DND-41 (cell line): ENCODE results near the gene PPARGC1A.

ENCODE experiments used
- EZH2 ChIP-seq: IDR thresholded peaks from 3 replicates; pipeline ENCODE4 v1.6.1; 2012; ENCODE audit warnings: borderline replicate concordance, low read depth, mild to moderate bottlenecking, moderate library complexity, low read length, inconsistent platforms; ENCODE audit not compliant: severe bottlenecking
- TF ChIP-seq, protein P1 (sequence below): IDR thresholded peaks from 2 replicates; pipeline ENCODE4 v1.5.1; 2012; ENCODE audit warnings: borderline replicate concordance, low read length, moderate library complexity, mild to moderate bottlenecking; ENCODE audit not compliant: poor library complexity, severe bottlenecking; ENCODE audit errors: extremely low read depth

DNA sequence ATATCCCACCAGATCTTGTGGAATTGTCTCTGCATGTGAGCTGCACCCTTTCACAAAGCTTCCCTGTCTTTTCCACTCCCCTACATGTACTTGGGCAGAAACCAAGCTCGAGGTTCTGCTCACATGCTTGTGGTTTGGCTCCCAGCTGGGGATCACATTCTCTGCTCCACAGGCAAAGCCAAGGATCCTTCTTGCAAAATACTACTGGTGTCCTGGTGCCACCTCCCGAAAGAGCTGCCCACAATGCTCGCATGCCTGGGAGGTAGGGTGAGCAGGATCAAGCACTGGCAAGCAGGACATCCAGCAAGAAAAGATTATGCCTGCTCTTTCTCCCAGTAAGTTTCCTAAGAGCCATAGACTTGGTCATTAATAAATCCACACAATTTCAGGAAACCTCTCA, 45.1 kb upstream of the PPARGC1A start:
- TF ChIP-seq, protein P1, sequence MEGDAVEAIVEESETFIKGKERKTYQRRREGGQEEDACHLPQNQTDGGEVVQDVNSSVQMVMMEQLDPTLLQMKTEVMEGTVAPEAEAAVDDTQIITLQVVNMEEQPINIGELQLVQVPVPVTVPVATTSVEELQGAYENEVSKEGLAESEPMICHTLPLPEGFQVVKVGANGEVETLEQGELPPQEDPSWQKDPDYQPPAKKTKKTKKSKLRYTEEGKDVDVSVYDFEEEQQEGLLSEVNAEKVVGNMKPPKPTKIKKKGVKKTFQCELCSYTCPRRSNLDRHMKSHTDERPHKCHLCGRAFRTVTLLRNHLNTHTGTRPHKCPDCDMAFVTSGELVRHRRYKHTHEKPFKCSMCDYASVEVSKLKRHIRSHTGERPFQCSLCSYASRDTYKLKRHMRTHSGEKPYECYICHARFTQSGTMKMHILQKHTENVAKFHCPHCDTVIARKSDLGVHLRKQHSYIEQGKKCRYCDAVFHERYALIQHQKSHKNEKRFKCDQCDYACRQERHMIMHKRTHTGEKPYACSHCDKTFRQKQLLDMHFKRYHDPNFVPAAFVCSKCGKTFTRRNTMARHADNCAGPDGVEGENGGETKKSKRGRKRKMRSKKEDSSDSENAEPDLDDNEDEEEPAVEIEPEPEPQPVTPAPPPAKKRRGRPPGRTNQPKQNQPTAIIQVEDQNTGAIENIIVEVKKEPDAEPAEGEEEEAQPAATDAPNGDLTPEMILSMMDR = no peak
- no peak for TF ChIP-seq EZH2
